Measurements from ENCODE around the gene ZNHIT2. TPM values are rescaled to one million over a fixed set of nuclear protein-coding genes. Genes with fewer than 3 reads are reported as not detected.
"Not testable (repeated sequence)": the region's sequence is repeated elsewhere in the genome, so short reads cannot be mapped to it uniquely, and the experiment has no call there.

The ZNHIT2 gene
- total RNA-seq, 1 donor from 2014 or later, result 6.1 TPM

DNA sequence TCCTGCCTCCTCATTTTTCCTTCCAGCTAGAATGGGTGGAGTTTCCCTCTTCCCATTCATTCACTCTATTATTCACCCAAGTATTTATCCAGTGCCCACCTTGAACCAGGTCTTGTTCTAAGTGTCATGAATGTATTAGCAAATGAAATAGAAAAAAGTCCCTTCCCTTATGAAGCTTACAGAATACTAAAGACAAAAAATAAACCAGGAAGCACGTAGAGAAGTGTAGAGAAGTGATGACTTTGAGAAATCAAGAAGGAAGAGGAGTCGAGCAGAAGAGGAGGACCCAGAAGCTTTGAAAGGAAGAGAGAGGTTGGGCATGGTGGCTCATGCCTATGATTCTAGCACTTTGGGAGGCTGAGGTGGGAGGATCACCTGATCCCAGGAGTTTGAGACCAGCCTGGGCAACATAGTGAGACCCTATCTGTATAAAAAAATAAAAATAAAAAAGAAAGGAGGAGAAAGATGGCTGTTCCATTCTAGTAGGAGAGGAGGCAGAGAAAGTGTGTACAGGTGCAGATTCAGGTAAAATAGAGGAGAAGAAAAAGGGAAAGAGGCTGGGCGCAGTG lies 33.9 kb upstream of the ZNHIT2 start:
- H3K9me3 ChIP-seq (replicated peaks), result peaks cover 10% of the 10 kb centered on the region
- no peak for TF ChIP-seq CTCF (IDR thresholded peaks at IDR 0.05; ENCODE audit: borderline replicate concordance)
- peaks cover 18% of the 10 kb centered on the region for H3K4me1 ChIP-seq
- no peaks in the 10 kb centered on the region for H3K36me3 ChIP-seq
- no peak overlapping the region for H3K4me3 ChIP-seq
- no peak for DNase-seq
- intact Hi-C loops (cut with micrococcal nuclease), result no loop called here
- H3K27ac ChIP-seq (replicated peaks), result peak overlapping the region; percentile 77
- H3K27me3 ChIP-seq (ENCODE audit: low read depth), result no peaks in the 10 kb centered on the region

DNA sequence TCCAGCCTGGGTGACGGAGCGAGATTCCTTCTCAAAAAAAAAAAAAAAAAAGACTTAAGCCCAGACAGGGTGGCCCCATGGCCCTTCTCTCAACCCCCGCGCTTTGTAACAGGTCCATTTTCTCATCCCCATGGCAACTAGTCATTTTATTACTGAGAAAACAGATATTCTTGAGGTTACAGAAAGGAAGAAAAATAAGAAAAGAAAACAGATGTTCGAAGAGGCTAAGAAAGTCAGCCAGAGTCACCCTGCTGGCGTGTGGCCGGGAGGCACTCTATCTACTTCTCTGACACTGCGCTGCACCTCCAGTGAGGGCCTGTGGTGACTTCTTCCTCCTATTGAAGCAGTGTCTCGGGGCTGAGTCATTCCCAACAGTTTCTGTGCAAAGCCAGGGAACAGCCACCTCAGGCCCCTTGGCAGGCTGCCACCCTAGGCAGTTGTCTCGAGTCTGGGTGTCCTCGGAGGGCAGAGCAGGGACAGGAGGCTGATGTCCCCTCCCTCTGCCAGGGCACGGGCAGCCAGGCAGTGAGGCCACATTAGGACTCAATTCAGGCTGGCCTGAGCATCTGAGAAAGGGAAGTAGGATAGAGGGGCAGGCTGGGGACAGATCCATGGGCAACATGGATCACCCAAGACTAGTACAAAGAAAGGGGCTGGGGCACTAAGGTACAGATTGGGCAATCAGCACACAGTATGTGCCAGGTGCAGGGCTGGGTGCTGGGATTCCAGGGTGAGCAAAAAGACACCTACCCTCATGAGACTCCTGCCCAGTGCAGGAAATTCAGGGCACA lies 33.2 kb upstream of the ZNHIT2 start:
- Histone ChIP-seq H3K27ac (replicated peaks) (peak overlapping the region; percentile 77), H3K9me3 (replicated peaks) (peaks cover 10% of the 10 kb centered on the region), H3K36me3 (no peaks in the 10 kb centered on the region), H3K27me3 (ENCODE audit: low read depth) (no peaks in the 10 kb centered on the region), H3K4me3 (peak overlapping the region; percentile 17), H3K4me1 (peaks cover 18% of the 10 kb centered on the region)
- TF ChIP-seq CTCF (IDR thresholded peaks at IDR 0.05; ENCODE audit: borderline replicate concordance), result no peak
- intact Hi-C loops (cut with micrococcal nuclease), result no loop called here
- peak; percentile 83 for DNase-seq

DNA sequence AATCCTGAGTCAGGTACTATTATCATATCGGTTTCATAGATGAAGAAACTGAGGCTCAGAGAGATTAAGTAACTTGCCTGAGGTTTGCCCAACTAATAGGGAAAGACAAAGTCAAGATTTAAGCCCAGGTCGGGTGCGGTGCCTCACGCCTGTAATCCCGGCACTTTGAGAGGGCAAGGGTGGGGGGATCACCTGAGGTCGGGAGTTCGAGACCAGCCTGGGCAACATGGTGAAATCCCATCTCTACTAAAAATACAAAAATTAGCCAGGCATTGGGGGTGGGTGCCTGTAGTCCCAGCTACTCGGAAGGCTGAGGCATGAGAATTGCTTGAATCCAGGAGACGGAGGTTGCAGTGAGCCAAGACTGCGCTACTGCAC lies 32.6 kb upstream of the ZNHIT2 start:
- intact Hi-C loops (cut with micrococcal nuclease); H3K9me3 ChIP-seq (replicated peaks); H3K36me3 ChIP-seq; DNase-seq; H3K4me3 ChIP-seq; H3K27me3 ChIP-seq (ENCODE audit: low read depth): not testable (repeated sequence)
- Histone ChIP-seq H3K27ac (replicated peaks) (peak overlapping the region; percentile 77), H3K4me1 (peaks cover 18% of the 10 kb centered on the region)

GRCh38 chr11:65148657-65149056 lies 31.2 kb upstream of the ZNHIT2 start:
- no peak overlapping the region for H3K27ac ChIP-seq (replicated peaks)
- peaks cover 10% of the 10 kb centered on the region for H3K9me3 ChIP-seq (replicated peaks)
- no peaks in the 10 kb centered on the region for H3K27me3 ChIP-seq (ENCODE audit: low read depth)
- H3K4me3 ChIP-seq, result no peak overlapping the region
- DNase-seq, result no peak
- intact Hi-C loops (cut with micrococcal nuclease), result no loop called here
- TF ChIP-seq CTCF (IDR thresholded peaks at IDR 0.05; ENCODE audit: borderline replicate concordance), result no peak
- peaks cover 18% of the 10 kb centered on the region for H3K4me1 ChIP-seq
- H3K36me3 ChIP-seq, result no peaks in the 10 kb centered on the region

GRCh38 chr11:65147352-65148075 lies 30.0 kb upstream of the ZNHIT2 start:
- no peak for DNase-seq
- Histone ChIP-seq H3K9me3 (replicated peaks) (peaks cover 10% of the 10 kb centered on the region), H3K27me3 (ENCODE audit: low read depth) (no peaks in the 10 kb centered on the region), H3K4me1 (peaks cover 18% of the 10 kb centered on the region), H3K27ac (replicated peaks) (no peak overlapping the region), H3K4me3 (no peak overlapping the region), H3K36me3 (no peaks in the 10 kb centered on the region)
- no peak for TF ChIP-seq CTCF (IDR thresholded peaks at IDR 0.05; ENCODE audit: borderline replicate concordance)
- intact Hi-C loops (cut with micrococcal nuclease), result no loop called here

Data from left ventricle myocardium inferior (tissue), 1 donor.